Renal cortex interstitium (tissue), 11 donors: Measurements from ENCODE around the gene PCDHGA6. TPM values are rescaled to one million over a fixed set of nuclear protein-coding genes. Genes with fewer than 3 reads are reported as not detected.
"Not testable (repeated sequence)": the region's sequence is repeated elsewhere in the genome, so short reads cannot be mapped to it uniquely, and the experiment has no call there.

Source experiments
- DNase-seq, 11 donors: peaks; one replicate each; pipeline ENCODE4 v3.0.0-alpha.2; 2013; ENCODE audit warnings: low read depth in 9 of 11, low spot score in 4 of 11; ENCODE audit errors: extremely low read depth in 1 of 11
- polyA plus RNA-seq, 3 donors: library from polyadenylated mRNA; unstranded; fragments of 120-200 nt; gene quantifications; one replicate each; pipeline ENCODE4 v1.2.1, GENCODE V29; 2013; ENCODE audit not compliant: insufficient read length in 3 of 3

PCDHGA6 gene
- polyA plus RNA-seq, 3 donors, result 6.5 to 8.0 (median 7.2) TPM

DNA sequence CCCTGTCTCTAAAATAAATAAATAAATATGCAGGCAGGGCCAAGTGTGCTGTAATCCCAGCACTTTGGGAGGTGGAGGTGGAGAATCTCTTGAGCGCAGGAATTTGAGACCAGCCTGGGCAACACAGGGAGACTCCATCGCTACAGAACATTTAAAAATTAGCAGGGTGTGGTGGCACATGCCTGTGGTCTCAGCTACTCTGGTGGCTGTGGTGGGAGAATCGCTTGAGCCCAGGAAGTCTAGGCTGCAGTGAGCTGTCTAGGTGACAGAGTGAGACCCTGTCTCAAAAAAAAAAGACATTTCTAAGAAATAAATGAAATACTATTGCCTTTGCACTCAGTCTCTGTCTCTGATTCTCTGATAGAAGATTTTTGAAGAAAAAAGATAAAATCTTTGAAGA lies 37.9 kb downstream of the PCDHGA6 start:
- no peak for DNase-seq

- no peak for DNase-seq
Observed at GRCh38 chr5:141412854-141413539, 39.3 kb downstream of the PCDHGA6 start, which contains the start of gene PCDHGA10. Gene PCDHGA10 (plus strand): TSS chr5:141412987. CDS start chr5:141413176, 189 bp downstream.

- DNase-seq, result no peak
Observed at GRCh38 chr5:141413540-141414069, 39.9 kb downstream of the PCDHGA6 start.

DNA sequence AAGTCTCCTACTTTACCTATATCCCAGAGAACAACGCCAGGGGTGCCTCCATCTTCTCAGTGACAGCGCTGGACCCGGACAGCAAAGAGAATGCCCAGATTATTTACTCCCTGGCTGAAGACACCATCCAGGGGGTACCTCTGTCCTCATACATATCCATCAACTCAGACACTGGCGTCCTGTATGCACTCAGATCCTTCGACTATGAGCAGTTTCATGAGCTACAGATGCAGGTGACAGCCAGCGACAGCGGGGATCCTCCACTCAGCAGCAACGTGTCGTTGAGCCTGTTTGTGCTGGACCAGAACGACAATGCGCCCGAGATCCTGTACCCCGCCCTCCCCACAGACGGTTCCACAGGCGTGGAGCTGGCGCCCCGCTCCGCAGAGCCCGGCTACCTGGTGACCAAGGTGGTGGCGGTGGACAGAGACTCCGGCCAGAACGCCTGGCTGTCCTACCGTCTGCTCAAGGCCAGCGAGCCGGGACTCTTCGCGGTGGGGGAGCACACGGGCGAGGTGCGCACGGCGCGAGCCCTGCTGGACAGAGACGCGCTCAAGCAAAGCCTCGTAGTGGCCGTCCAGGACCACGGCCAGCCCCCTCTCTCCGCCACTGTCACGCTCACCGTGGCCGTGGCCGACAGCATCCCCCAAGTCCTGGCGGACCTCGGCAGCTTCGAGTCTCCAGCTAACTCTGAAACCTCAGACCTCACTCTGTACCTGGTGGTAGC lies 41.0 kb downstream of the PCDHGA6 start:
- not testable (repeated sequence) for DNase-seq

DNA sequence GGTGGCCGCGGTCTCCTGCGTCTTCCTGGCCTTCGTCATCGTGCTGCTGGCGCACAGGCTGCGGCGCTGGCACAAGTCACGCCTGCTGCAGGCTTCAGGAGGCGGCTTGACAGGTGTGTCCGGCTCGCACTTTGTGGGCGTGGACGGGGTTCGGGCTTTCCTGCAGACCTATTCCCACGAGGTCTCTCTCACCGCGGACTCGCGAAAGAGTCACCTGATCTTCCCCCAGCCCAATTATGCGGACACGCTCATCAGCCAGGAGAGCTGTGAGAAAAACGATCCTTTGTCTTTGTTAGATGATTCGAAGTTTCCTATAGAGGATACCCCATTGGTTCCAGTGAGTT lies 41.6 kb downstream of the PCDHGA6 start:
- DNase-seq, result not testable (repeated sequence)

- DNase-seq, result peak in 7 of 11 donors; percentile 33 to 56 (median 47)
Observed at GRCh38 chr5:141417494-141418172, 43.9 kb downstream of the PCDHGA6 start, which contains the start of gene PCDHGB7. Gene PCDHGB7 (plus strand): TSS chr5:141417677. CDS start chr5:141417860, 183 bp downstream.

DNA sequence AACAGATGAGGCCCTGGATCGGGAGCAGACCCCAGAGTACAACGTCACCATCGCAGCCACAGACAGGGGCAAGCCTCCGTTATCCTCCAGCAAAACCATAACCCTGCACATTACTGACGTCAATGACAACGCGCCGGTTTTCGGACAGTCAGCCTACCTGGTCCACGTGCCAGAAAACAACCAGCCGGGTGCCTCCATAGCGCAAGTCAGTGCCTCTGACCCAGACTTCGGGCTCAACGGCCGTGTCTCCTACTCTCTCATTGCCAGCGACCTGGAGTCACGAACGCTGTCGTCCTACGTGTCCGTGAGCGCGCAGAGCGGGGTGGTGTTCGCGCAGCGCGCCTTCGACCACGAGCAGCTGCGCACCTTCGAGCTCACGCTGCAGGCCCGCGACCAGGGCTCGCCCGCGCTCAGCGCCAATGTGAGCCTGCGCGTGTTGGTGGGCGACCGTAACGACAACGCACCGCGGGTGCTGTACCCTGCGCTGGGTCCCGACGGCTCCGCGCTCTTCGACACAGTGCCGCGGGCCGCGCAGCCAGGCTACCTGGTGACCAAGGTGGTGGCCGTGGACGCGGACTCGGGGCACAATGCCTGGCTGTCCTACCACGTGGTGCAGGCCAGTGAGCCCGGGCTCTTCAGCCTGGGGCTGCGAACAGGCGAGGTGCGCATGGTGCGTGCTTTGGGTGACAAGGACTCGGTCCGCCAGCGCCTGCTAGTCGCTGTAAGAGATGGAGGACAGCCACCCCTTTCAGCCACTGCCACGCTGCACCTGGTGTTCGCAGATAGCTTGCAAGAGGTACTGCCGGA lies 45.6 kb downstream of the PCDHGA6 start:
- no peak for DNase-seq

- peak in 1 of 11 donors; percentile 22 for DNase-seq
Observed at GRCh38 chr5:141420855-141421488, 47.3 kb downstream of the PCDHGA6 start, which contains the start of gene PCDHGA11. Gene PCDHGA11 (plus strand): TSS chr5:141421051. CDS start chr5:141421228, 177 bp downstream.

DNA sequence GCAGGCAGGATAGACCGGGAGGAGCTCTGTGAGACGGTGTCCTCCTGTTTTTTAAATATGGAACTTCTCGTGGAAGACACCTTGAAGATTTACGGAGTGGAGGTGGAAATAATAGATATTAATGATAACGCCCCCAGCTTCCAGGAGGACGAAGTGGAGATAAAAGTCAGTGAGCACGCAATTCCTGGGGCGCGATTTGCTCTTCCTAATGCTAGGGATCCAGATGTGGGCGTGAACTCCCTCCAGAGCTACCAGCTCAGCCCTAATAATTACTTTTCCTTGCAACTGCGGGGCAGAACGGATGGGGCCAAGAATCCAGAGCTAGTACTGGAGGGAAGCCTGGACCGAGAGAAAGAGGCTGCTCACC lies 47.8 kb downstream of the PCDHGA6 start:
- no peak for DNase-seq

- no peak for DNase-seq
Observed at GRCh38 chr5:141422742-141423291, 49.1 kb downstream of the PCDHGA6 start.

DNA sequence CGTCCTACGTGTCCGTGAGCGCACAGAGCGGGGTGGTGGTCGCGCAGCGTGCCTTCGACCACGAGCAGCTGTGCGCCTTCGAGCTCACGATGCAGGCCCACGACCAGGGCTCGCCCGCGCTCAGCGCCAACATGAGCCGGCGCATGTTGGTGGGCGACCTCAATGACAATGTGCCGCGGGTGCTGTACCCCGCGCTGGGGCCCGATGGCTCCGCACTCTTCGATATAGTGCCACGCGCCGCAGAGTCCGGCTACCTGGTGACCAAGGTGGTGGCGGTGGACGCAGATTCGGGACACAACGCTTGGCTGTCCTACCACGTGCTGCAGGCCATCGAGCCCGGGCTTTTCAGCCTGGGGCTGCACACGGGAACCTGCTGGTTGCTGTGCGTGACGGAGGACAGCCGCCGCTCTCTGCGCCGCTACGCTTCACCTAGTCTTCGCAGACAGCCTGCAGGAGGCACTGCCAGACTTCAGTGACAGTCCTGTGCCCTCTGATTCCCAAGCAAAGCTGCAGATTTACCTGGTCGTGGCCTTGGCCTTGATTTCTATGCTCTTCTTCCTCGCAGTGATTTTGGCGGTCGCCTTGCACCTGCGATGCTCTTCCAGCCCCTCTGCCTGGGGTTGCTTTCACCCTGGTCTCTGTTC lies 54.2 kb downstream of the PCDHGA6 start:
- no peak for DNase-seq

Other genes starting within 250 kb of the PCDHGA6 start
- gene PCDHB5, start 238.7 kb upstream of the PCDHGA6 start, polyA plus RNA-seq, result 1 to 10 TPM; 6.0 to 9.0 (median 8.5) TPM
- gene PCDHB6, start 223.8 kb upstream of the PCDHGA6 start, polyA plus RNA-seq, result 1 to 10 TPM; 2.4 to 3.2 (median 3.0) TPM
- 1 to 10 TPM; 4.0 to 4.4 (median 4.2) TPM for gene PCDHB7, start 201.2 kb upstream of the PCDHGA6 start, polyA plus RNA-seq
- 1 to 10 TPM; 1.8 to 3.7 (median 2.4) TPM for gene PCDHB8, start 196.1 kb upstream of the PCDHGA6 start, polyA plus RNA-seq
- gene PCDHB16, start 191.5 kb upstream of the PCDHGA6 start, polyA plus RNA-seq, result 1 to 10 TPM; 5.0 to 7.6 (median 5.1) TPM
- gene PCDHB9, start 186.7 kb upstream of the PCDHGA6 start, polyA plus RNA-seq, result 1 to 10 TPM; 4.1 to 4.4 (median 4.3) TPM
- gene PCDHB10, start 181.5 kb upstream of the PCDHGA6 start, polyA plus RNA-seq, result 1 to 10 TPM; 4.8 to 7.5 (median 6.8) TPM
- 1 to 10 TPM; 4.0 to 6.3 (median 4.7) TPM for gene PCDHB11, start 174.3 kb upstream of the PCDHGA6 start, polyA plus RNA-seq
- 1 to 10 TPM; 4.6 to 5.1 (median 5.0) TPM for gene PCDHB12, start 165.2 kb upstream of the PCDHGA6 start, polyA plus RNA-seq
- 1 to 10 TPM; 6.9 to 7.9 (median 7.2) TPM for gene PCDHB13, start 160.0 kb upstream of the PCDHGA6 start, polyA plus RNA-seq
- gene PCDHB14, start 150.5 kb upstream of the PCDHGA6 start, polyA plus RNA-seq, result 10 to 100 TPM in 2 of 3 donors, 1 to 10 TPM in 1; 9.5 to 11.6 (median 10.6) TPM
- gene PCDHB15, start 128.5 kb upstream of the PCDHGA6 start, polyA plus RNA-seq, result 10 to 100 TPM; 13.2 to 15.0 (median 14.9) TPM
- gene SLC25A2, start 69.8 kb upstream of the PCDHGA6 start, polyA plus RNA-seq, result under 1 TPM in 2 of 3 donors, not detected in 1; 0.14 to 0.35 TPM
- 100 to 1,000 TPM; 134 to 184 (median 157) TPM for gene TAF7, start 53.1 kb upstream of the PCDHGA6 start, polyA plus RNA-seq
- gene PCDHGA1, start 43.4 kb upstream of the PCDHGA6 start, polyA plus RNA-seq, result 1 to 10 TPM in 2 of 3 donors, under 1 TPM in 1; 0.92 to 1.2 (median 1.0) TPM
- gene PCDHGA2, start 35.1 kb upstream of the PCDHGA6 start, polyA plus RNA-seq, result 1 to 10 TPM; 6.0 to 7.9 (median 6.1) TPM
- 1 to 10 TPM; 3.1 to 4.2 (median 3.6) TPM for gene PCDHGA3, start 30.1 kb upstream of the PCDHGA6 start, polyA plus RNA-seq
- 1 to 10 TPM; 1.5 to 2.5 (median 2.2) TPM for gene PCDHGB1, start 23.8 kb upstream of the PCDHGA6 start, polyA plus RNA-seq
- 1 to 10 TPM; 2.0 to 3.4 (median 2.2) TPM for gene PCDHGA4, start 18.9 kb upstream of the PCDHGA6 start, polyA plus RNA-seq
- 1 to 10 TPM; 3.5 to 4.3 (median 3.8) TPM for gene PCDHGB2, start 13.9 kb upstream of the PCDHGA6 start, polyA plus RNA-seq
- gene PCDHGA5, start 9.7 kb upstream of the PCDHGA6 start, polyA plus RNA-seq, result 1 to 10 TPM; 2.1 to 2.7 (median 2.6) TPM
- gene PCDHGB3, start 3.6 kb upstream of the PCDHGA6 start, polyA plus RNA-seq, result 1 to 10 TPM; 2.1 to 2.5 (median 2.5) TPM
- gene PCDHGA7, start 8.9 kb downstream of the PCDHGA6 start, polyA plus RNA-seq, result 1 to 10 TPM; 2.0 to 2.7 (median 2.5) TPM
- gene PCDHGB4, start 13.8 kb downstream of the PCDHGA6 start, polyA plus RNA-seq, result 1 to 10 TPM; 4.9 to 6.5 (median 6.1) TPM
- 1 to 10 TPM in 1 of 3 donors, under 1 TPM in 2; 0.58 to 1.0 (median 0.61) TPM for gene PCDHGA8, start 18.7 kb downstream of the PCDHGA6 start, polyA plus RNA-seq
- 10 to 100 TPM in 2 of 3 donors, 1 to 10 TPM in 1; 8.6 to 11.5 (median 10.8) TPM for gene PCDHGB5, start 24.1 kb downstream of the PCDHGA6 start, polyA plus RNA-seq
- 1 to 10 TPM; 3.6 to 6.2 (median 5.4) TPM for gene PCDHGA9, start 28.9 kb downstream of the PCDHGA6 start, polyA plus RNA-seq
- gene PCDHGB6, start 34.1 kb downstream of the PCDHGA6 start, polyA plus RNA-seq, result 1 to 10 TPM; 6.7 to 7.6 (median 7.6) TPM
- gene PCDHGA10, start 39.1 kb downstream of the PCDHGA6 start, polyA plus RNA-seq, result 1 to 10 TPM; 3.0 to 3.7 (median 3.3) TPM
- 10 to 100 TPM; 15.2 to 16.6 (median 15.7) TPM for gene PCDHGB7, start 43.8 kb downstream of the PCDHGA6 start, polyA plus RNA-seq
- 1 to 10 TPM; 3.9 to 5.4 (median 5.2) TPM for gene PCDHGA11, start 47.2 kb downstream of the PCDHGA6 start, polyA plus RNA-seq
- gene PCDHGA12, start 56.6 kb downstream of the PCDHGA6 start, polyA plus RNA-seq, result 1 to 10 TPM; 1.5 to 3.0 (median 1.9) TPM
- 100 to 1,000 TPM in 1 of 3 donors, 10 to 100 TPM in 2; 90.0 to 127 (median 97.3) TPM for gene PCDHGC3, start 102.1 kb downstream of the PCDHGA6 start, polyA plus RNA-seq
- 1 to 10 TPM; 3.4 to 3.9 (median 3.6) TPM for gene PCDHGC4, start 111.1 kb downstream of the PCDHGA6 start, polyA plus RNA-seq
- gene PCDHGC5, start 115.2 kb downstream of the PCDHGA6 start, polyA plus RNA-seq, result 1 to 10 TPM in 1 of 3 donors, under 1 TPM in 2; 0.34 to 1.2 (median 0.36) TPM
- 10 to 100 TPM; 70.4 to 86.9 (median 73.6) TPM for gene DIAPH1, start 245.1 kb downstream of the PCDHGA6 start, polyA plus RNA-seq